ENCODE measurements around the gene LRP1. TPM values are rescaled to one million over a fixed set of nuclear protein-coding genes. Genes with fewer than 3 reads are reported as not detected.

The LRP1 gene
- total and polyA plus RNA-seq, 8 donors, result 12.2 to 89.4 (median 24.1) TPM

GRCh38 chr12:57139796-57140649 lies 11.7 kb downstream of the LRP1 start:
- peak in 1 of 4 donors; percentile 8 for ATAC-seq
- no peak overlapping the region for H3K27ac ChIP-seq

DNA sequence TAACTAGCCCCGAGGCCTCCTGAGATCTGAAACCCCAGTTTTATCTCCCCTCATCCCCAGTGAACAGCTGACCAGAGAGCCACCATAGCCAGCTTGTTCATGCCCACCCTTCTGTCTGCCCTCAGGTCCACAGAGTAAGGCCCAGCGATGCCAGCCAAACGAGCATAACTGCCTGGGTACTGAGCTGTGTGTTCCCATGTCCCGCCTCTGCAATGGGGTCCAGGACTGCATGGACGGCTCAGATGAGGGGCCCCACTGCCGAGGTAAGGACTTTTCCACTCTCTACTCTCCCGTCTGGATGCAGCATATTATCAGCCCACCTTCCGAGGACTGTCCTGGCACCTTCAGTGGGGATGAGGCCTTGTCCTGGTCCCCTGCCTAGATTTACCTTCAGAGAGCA lies 13.0 kb downstream of the LRP1 start:
- intact Hi-C loops (cut with DNase I), result no loop called here
- H3K4me1 ChIP-seq, result no peaks in the 10 kb centered on the region
- DNase-seq (no peak), ATAC-seq (no peak), FAIRE-seq (no peak)
- no peak overlapping the region for H3K4me3 ChIP-seq
- no peak for TF ChIP-seq CTCF (IDR thresholded peaks at IDR 0.05)
- H3K27ac ChIP-seq, result no peak overlapping the region
- no peaks in the 10 kb centered on the region for H3K27me3 ChIP-seq
- H3K36me3 ChIP-seq, result peaks cover 0 to 15% (median 0%) of the 10 kb centered on the region in 3 donors
- 70 to 82% methylated on average over 8 of the region's 8 CpGs for WGBS, 2 donors
- H3K9me3 ChIP-seq, result no peaks in the 10 kb centered on the region

More at GRCh38 chr12:57139796-57140649, 11.7 kb downstream of the LRP1 start:
- peaks cover 0 to 11% (median 0%) of the 10 kb centered on the region in 3 donors for H3K36me3 ChIP-seq
- no peaks in the 10 kb centered on the region for H3K27me3 ChIP-seq
- no peaks in the 10 kb centered on the region for H3K4me1 ChIP-seq
- FAIRE-seq (no peak), DNase-seq (no peak)
- 79 to 83% methylated on average over 6 of the region's 6 CpGs for WGBS, 2 donors
- H3K4me3 ChIP-seq, result no peak overlapping the region
- H3K9me3 ChIP-seq, result no peaks in the 10 kb centered on the region
- TF ChIP-seq CTCF (IDR thresholded peaks at IDR 0.05), result no peak
- intact Hi-C loops (cut with DNase I), result no loop called here

DNA sequence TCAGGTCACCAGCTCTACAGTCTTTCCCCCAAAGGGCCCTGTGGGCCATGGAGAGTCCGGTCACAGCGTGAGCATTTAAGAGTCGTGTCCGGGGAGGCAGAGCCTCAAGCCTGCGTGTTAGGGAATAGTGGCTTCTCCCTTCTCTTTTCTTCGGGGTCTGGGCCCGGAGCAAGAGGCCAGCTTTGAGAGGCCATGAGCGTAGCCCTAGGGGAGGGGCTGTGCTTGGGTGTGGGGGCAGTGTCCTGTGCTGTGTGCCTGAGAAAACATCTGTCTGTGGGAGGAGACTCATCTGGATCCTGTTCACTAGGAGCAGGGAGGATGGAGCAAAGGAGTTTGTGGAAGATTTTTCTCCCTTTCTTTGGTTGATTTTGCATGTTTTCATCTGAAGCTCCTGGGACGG lies 13.8 kb downstream of the LRP1 start:
- FAIRE-seq (no peak), DNase-seq (no peak), ATAC-seq (peak in 1 of 4 donors; percentile 18)
- intact Hi-C loops (cut with DNase I), result no loop called here
- whole genome bisulfite sequencing, 2 donors, result 81 to 88% methylated on average over 9 of the region's 9 CpGs
- H3K9me3 ChIP-seq, result no peaks in the 10 kb centered on the region
- H3K4me1 ChIP-seq, result no peaks in the 10 kb centered on the region
- peaks cover 0 to 15% (median 0%) of the 10 kb centered on the region in 3 donors for H3K36me3 ChIP-seq
- H3K27ac ChIP-seq, result no peak overlapping the region
- H3K4me3 ChIP-seq, result no peak overlapping the region
- H3K27me3 ChIP-seq, result no peaks in the 10 kb centered on the region
- TF ChIP-seq CTCF (IDR thresholded peaks at IDR 0.05), result no peak

DNA sequence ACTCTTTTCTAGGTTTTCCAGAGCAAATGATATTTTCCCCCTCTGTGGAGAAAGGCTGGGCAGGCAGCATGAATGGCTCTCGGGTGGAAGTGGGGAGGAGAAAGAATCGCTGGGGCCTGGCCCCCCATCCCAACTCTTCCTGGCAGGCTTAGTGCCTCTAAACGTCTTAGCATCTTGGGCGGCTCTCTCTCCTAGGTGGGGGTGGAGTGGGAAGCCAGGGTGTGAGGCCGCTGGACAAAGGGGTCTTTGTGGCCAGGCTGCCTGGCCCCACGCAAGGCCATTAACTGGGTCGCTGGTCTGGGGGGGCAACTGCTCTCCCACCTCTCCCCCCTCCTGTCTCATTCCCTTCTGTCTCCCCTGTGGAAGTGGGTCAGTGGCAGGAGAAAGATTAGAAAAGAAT lies 14.4 kb downstream of the LRP1 start:
- ATAC-seq, result no peak
- no peaks in the 10 kb centered on the region for H3K27me3 ChIP-seq
- H3K4me3 ChIP-seq, result no peak overlapping the region
- no peak for DNase-seq
- no peak for TF ChIP-seq CTCF (IDR thresholded peaks at IDR 0.05)
- 59 to 63% methylated on average over 7 of the region's 7 CpGs for WGBS, 2 donors
- H3K36me3 ChIP-seq, result peaks cover 0 to 15% (median 0%) of the 10 kb centered on the region in 3 donors
- no peaks in the 10 kb centered on the region for H3K9me3 ChIP-seq
- intact Hi-C loops (cut with DNase I), result no loop called here
- no peak overlapping the region for H3K27ac ChIP-seq
- no peak for FAIRE-seq
- H3K4me1 ChIP-seq, result no peaks in the 10 kb centered on the region

GRCh38 chr12:57143454-57143853 lies 15.2 kb downstream of the LRP1 start:
- H3K27ac ChIP-seq, result no peak overlapping the region
- no peaks in the 10 kb centered on the region for H3K9me3 ChIP-seq
- no peak for TF ChIP-seq CTCF (IDR thresholded peaks at IDR 0.05)
- WGBS, 2 donors, result 79 to 81% methylated on average over 4 of the region's 4 CpGs
- H3K4me3 ChIP-seq, result no peak overlapping the region
- peaks cover 0 to 15% (median 0%) of the 10 kb centered on the region in 3 donors for H3K36me3 ChIP-seq
- no peaks in the 10 kb centered on the region for H3K4me1 ChIP-seq
- ATAC-seq, result no peak
- H3K27me3 ChIP-seq, result no peaks in the 10 kb centered on the region
- intact Hi-C loops (cut with DNase I), result no loop called here
- no peak for DNase-seq
- no peak for FAIRE-seq

Data from pancreas (tissue), 10 donors.